ENCODE results near the gene CFI.

The CFI gene

GRCh38 chr4:109801895-109802319 lies at the start of gene CFI:
CFI (minus strand) TSS chr4:109801999; CDS start chr4:109801971, 28 bp downstream.
- no peak for DNase-seq

- no peak for DNase-seq
Measured at GRCh38 chr4:109850601-109851000, 48.8 kb upstream of the CFI start.

GRCh38 chr4:109848501-109848900 lies 46.7 kb upstream of the CFI start:
- DNase-seq, result no peak

- DNase-seq, result no peak
Measured at GRCh38 chr4:109847896-109848442, 46.2 kb upstream of the CFI start, which contains the start of gene LRIT3. LRIT3 (plus strand) TSS chr4:109848107; CDS start chr4:109848202, 95 bp downstream.

DNA sequence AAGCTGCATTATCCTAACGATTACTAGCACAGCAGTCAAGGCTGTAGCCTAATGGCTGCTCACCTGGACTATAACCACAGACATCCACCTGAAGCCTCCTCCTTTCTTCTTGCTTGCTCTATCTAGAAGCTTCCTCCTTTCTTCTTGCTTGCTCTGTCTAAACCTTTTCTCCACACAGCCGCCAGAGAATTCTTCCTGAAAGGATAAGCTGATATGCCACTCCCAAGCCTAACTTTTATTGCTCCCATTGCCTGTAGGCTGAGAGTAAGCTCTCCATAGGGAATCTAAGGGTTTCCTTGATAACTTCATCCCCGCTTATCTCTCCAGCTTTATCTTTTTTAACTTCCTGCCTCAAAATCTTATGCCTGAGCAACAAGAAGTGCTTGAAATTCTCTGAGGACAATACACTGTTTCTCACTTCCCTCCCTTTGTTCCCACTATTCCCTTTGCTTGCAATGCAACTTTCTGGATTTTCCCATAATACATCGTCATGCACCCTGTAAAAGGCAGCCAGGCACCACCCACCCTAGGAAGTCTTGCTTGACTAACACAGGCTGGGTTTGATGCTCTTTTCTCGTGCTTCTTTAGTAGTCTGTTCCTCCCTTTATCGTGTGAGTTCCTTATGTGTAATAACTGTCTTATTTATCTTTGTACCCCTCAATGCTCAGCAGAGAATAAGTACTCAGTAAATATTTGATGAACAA lies 44.7 kb upstream of the CFI start:
- DNase-seq, result no peak

GRCh38 chr4:109836985-109837384 lies 35.2 kb upstream of the CFI start:
- no peak for DNase-seq

DNA sequence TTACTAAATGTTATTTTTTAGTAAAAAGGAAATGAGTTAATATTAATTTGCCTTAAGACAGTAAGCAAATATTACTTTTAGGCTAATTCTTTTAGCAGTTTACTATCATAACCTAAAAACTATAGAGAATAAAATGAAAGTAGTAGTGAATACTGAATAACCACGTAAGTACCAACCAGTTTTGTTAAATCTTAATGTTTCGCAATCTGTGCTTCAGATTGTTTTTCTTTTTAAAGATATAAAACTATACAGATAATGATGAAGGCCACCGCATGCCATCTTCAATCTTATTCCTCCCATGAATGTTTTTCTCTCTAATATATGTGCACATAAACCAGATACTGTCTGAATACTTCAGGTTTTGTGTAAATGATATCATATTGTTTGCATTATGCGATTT lies 32.0 kb upstream of the CFI start:
- no peak for DNase-seq

DNA sequence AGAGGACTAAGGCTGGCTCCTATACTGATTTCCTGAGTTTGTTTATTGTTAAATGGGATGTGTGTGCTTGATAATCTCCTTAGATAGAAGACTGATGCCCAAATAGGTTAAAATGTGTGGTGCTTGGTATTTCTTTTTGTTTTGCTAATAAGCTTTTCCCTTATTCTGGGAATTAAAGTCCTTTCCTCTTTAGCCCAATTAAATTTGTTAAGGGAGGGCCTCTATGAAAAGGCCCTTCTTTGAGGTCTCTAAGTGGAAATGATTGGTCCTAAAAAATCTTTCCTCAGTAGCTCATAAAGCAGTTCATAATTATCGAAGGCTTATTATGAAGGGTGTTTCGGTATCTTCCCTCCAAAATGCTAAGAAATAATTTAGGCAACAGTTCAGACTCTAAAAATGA lies 25.9 kb upstream of the CFI start, which contains the start of gene RRH:
Gene RRH, plus strand, starts transcription at position 301 of the 400 bp plus-strand sequence. Its CDS starts 56 bp downstream, at position 357.
- no peak for DNase-seq

DNA sequence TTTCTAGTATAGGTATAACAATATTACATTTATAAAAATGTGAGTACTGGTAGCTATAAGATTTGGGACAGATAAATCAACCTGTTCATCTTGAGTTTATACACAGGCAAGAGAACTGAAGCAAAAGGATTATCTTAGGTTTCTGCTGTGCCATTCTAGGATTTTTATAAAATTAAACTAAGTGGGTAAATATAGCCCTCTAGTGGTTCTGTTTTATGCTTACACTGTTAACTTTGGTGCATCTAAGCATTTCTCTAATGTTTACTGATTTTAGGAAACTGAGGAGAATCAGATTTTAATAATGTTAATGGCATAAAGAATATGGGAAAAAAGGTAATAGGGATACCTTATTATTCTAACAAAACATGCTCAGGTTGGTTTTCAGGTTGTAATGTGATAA lies 24.9 kb upstream of the CFI start:
- DNase-seq, result no peak

DNA sequence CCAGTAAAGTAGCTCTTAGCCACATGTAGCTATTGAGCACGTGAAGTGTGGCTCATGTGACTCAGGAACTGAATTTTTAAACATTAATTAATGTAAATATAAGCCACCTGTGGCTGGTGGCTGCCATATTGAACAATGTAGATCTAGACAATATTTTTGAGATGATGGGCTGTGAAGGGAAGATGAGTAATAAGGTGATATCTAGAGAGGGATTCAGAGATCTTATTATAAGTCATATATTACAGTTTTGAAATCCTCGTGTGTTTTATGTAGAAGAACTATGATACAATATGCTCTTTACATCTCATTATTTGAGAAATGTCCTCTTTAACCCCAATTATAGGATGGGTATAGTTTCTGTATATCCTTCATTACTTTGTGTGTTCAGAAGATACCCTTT lies 19.4 kb upstream of the CFI start:
- no peak for DNase-seq

GRCh38 chr4:109820563-109820962 lies 18.8 kb upstream of the CFI start:
- no peak for DNase-seq

DNA sequence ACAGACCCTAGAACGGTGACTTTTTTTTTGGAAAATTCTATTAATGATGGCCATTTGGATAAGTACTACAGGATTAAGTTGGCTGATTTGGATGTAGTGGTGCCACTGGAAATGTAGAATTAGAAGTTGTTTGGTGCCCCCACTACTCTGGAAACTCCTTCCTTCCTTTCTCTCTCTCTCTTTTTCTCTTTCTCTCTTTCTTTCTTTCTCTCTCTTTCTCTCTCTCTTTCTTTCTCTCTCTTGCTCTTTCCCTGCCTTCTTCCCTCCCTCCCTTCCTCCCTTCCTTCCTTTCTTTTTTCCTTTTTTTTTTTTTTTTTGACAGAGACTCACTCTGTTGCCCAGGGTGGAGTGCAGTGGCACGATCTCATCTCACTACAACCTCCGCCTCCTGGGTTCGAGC lies 16.5 kb upstream of the CFI start:
- no peak for DNase-seq

GRCh38 chr4:109816894-109817293 lies 15.1 kb upstream of the CFI start:
- no peak for DNase-seq

- DNase-seq, result no peak
Measured at GRCh38 chr4:109816082-109816442, 14.3 kb upstream of the CFI start.

GRCh38 chr4:109815151-109816081 lies 13.6 kb upstream of the CFI start, which contains the start of gene GAR1:
GAR1 (plus strand) TSS chr4:109815762; CDS start chr4:109816165, 403 bp downstream.
- DNase-seq, result peak; percentile 61

GRCh38 chr4:109811707-109812106 lies 9.9 kb upstream of the CFI start:
- no peak for DNase-seq

DNA sequence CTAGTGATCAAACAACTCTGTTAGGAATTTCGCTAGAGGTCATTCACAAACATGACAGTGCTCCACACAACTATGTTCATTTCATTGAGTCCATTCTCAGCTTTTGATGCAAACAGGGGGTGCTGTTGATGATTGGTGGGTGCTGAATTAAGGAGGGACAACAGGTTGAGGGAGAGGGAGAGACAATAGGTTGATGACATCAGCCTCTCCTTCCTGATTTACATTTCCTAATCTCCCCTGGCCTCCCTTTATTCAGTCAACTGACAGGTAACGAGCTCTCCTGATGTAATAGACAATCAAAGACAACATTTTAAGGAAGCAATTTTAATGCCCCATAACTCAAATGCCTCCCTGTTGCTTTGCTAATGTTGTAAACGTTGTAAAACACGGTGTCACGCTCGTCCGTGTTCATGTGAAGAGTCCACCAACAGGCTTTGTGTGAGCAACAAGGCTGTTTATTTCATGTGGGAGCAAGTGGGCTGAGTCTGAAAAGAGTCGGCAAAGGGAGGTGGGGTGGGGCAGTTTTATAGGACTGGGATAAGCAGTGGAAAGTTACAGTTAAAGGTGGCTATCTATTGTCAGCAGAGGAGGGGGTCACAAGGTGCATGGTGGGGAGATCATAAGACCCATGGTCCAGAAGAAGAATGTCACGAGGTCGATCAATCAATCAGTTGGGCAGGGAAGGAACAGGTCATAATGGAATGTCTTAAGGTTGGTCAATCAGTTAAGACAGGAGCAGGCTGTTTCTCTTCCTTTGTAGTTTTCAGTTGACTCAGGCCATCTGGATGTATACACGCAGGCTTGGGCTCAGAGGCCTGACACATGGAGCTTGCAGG lies 9.0 kb upstream of the CFI start:
- DNase-seq, result no peak

- DNase-seq, result no peak
Measured at GRCh38 chr4:109809655-109810054, 7.9 kb upstream of the CFI start.

GRCh38 chr4:109803924-109804571 lies 2.2 kb upstream of the CFI start:
- peak; percentile 6 for DNase-seq

DNA sequence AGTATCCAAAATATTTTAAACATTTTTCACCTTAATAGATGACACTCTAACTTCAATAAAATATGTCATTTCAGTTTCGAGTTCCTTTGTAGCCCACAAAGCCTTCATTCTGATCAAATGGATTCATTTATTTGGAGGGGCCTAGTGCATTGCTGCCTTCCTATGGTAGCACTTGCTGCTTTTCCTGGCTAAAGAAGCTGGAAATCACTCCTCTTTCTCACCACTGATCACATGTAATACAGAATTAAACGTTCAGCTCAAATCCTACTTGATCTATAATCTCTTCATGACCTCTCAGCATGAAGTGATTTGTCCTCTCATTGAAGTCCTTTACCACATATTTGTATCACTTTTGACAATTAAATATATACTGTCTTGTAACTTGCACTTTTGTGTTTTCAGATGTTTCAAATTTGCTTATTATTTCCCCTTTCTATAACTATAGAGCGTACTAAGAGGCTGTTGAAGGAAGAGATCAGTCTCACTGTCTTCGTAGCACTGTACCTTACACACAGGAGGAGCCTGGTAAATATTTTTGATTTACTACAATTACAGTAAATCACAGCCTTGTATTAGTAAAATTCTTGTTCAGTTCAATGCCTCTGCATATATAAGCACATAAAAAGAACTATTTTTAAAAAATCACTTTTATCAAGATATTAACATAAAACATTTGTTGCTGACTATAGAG lies 555 bp downstream of the CFI start:
- DNase-seq, result no peak

DNA sequence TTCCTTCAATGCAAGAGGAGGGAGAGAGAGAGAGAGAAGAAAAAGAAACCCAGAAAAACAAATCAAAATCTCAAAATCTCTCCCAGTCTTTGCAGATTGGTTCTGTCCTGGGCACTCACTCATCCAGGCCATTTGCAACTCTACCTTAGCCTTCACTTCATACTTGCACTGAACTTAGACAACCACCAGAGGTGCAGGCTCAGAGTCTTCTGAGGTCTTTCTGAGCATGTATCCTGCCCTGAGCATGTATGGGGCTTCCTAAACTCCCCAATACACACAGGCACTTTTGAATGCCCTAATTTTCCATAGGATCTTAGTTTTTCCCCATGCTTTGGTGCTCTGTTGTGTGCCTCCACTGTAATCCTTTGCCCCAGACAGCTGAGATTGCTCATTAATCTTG lies 2.9 kb downstream of the CFI start:
- no peak for DNase-seq
